ENCODE results near the gene LITAFD.
"Not testable (repeated sequence)": the region's sequence is repeated elsewhere in the genome, so short reads cannot be mapped to it uniquely, and the experiment has no call there.

Gene LITAFD

GRCh38 chr16:8855972-8856371 lies 26.2 kb upstream of the LITAFD start:
- in situ Hi-C loops (cut with MboI; ENCODE audit: low sequenced_read_pairs) = no loop called here

- in situ Hi-C loops (cut with MboI; ENCODE audit: low sequenced_read_pairs) = no loop called here
These were observed 22.9 kb upstream of the LITAFD start for GRCh38 chr16:8858994-8859912.

- in situ Hi-C loops (cut with MboI; ENCODE audit: low sequenced_read_pairs) = no loop called here
These were observed 22.0 kb upstream of the LITAFD start for GRCh38 chr16:8859913-8860881.

GRCh38 chr16:8861563-8862308 lies 20.4 kb upstream of the LITAFD start:
- in situ Hi-C loops (cut with MboI; ENCODE audit: low sequenced_read_pairs) = no loop called here

- in situ Hi-C loops (cut with MboI; ENCODE audit: low sequenced_read_pairs) = no loop called here
These were observed 19.6 kb upstream of the LITAFD start for GRCh38 chr16:8862309-8863130.

- in situ Hi-C loops (cut with MboI; ENCODE audit: low sequenced_read_pairs) = no loop called here
These were observed 18.3 kb upstream of the LITAFD start for GRCh38 chr16:8863594-8864424.

- in situ Hi-C loops (cut with MboI; ENCODE audit: low sequenced_read_pairs) = no loop called here
These were observed 17.6 kb upstream of the LITAFD start for GRCh38 chr16:8864480-8865110.

- in situ Hi-C loops (cut with MboI; ENCODE audit: low sequenced_read_pairs) = no loop called here
These were observed 16.8 kb upstream of the LITAFD start for GRCh38 chr16:8865145-8865882.

GRCh38 chr16:8866118-8866883 lies 15.8 kb upstream of the LITAFD start:
- in situ Hi-C loops (cut with MboI; ENCODE audit: low sequenced_read_pairs) = no loop called here

GRCh38 chr16:8866884-8867215 lies 15.3 kb upstream of the LITAFD start:
- in situ Hi-C loops (cut with MboI; ENCODE audit: low sequenced_read_pairs) = no loop called here

GRCh38 chr16:8867216-8867931 lies 14.8 kb upstream of the LITAFD start:
- in situ Hi-C loops (cut with MboI; ENCODE audit: low sequenced_read_pairs) = no loop called here

GRCh38 chr16:8867932-8868415 lies 14.2 kb upstream of the LITAFD start:
- in situ Hi-C loops (cut with MboI; ENCODE audit: low sequenced_read_pairs) = no loop called here

GRCh38 chr16:8868416-8869211 lies 13.5 kb upstream of the LITAFD start, which contains the start of gene CARHSP1:
CARHSP1 (minus strand) TSS chr16:8869006; CDS start chr16:8859328, 9,678 bp downstream.
- in situ Hi-C loops (cut with MboI; ENCODE audit: low sequenced_read_pairs) = no loop called here

GRCh38 chr16:8869212-8869987 lies 12.8 kb upstream of the LITAFD start:
- in situ Hi-C loops (cut with MboI; ENCODE audit: low sequenced_read_pairs) = no loop called here

- in situ Hi-C loops (cut with MboI; ENCODE audit: low sequenced_read_pairs) = not testable (repeated sequence)
These were observed 12.2 kb upstream of the LITAFD start for GRCh38 chr16:8869988-8870241.
